GM10847 (cell line): ENCODE data around the gene OR7G1.

ENCODE experiments used
- POLR2A ChIP-seq: IDR thresholded peaks from 2 replicates; pipeline ENCODE4 v1.6.1; 2011; ENCODE audit not compliant: insufficient read length; ENCODE audit errors: extremely low read depth

Gene OR7G1

DNA sequence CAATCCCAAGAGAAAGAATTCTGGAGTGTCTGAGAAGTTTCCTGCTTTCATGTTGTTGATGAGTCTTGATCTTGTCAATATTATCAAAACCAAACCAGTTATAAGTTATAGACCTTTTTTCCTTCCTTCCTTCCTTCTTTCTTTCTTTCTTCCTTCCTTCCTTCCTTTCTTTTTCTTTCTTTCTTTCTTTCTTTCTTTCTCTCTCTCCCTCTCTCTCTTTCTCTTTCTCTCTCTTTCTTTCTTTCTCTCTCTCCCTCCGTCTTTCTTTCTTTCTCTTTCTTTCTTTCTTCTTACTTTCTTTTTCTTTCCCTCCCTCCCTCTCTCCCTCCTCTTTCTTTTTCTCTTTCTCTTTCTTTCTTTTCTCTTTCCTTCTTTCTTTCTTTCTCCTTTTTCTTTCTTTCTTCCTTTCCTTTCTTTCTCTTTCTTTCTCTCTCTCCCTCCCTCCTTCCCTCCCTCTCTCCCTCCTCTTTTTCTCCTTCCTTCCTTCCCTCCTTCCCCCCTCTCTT lies 11.4 kb upstream of the OR7G1 start, which contains the start of gene OR7G3:
TSS of gene OR7G3 (minus strand) at position 51 of the 506 bp plus-strand sequence. CDS start at position 51, 0 bp downstream.
- TF ChIP-seq POLR2A, result no peak

- no peak for TF ChIP-seq POLR2A
These were observed 984 bp upstream of the OR7G1 start for GRCh38 chr19:9116547-9116946.

DNA sequence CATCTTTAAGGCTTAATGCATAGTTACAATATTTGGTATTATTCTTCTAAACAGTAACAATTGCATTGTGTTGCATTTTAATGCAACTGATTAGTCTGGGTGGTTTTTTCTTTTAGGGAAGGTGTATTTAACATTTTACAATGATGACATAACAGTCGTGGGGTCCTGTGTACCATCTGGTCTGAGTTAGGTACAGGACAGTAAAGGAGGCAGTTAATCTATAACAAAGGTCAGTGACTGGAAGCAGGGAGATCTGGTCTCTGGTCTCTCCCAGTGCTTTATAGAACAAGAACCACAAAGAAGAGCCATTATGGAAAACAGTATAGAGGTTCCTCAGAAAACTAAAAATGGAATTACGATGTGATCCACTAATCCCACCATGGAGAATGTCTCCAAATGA lies 5.6 kb downstream of the OR7G1 start:
- TF ChIP-seq POLR2A, result no peak

- TF ChIP-seq POLR2A, result no peak
These were observed 8.2 kb downstream of the OR7G1 start, which contains the start of gene OR7G2 for GRCh38 chr19:9107375-9107774. Gene OR7G2 (minus strand): TSS chr19:9107475. CDS start chr19:9103243, 4,232 bp downstream.

GRCh38 chr19:9086761-9087160 lies 28.8 kb downstream of the OR7G1 start, which contains the start of gene OR1M1:
Gene OR1M1 (plus strand): TSS chr19:9087061. CDS start chr19:9093245, 6,184 bp downstream.
- TF ChIP-seq POLR2A, result no peak

GRCh38 chr19:9078651-9079050 lies 36.9 kb downstream of the OR7G1 start:
- no peak for TF ChIP-seq POLR2A

DNA sequence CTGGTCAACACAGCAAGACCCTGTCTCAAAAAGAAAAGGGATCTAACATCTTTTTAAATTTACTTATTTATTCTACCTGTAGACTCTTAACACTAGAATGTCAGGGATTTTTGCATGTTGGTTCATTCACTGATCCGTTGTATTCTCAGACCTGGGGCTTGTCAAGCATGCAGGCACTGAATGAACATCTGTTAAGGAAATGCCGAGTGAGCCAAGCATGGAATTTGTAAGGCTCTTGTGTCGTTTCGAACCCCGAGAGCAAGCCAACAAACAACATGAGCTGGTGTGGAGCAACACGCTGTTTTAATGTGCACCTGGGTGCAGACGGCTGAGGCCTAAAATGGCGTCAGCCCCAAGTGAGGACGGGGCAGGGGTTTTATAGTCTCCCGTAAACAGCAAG lies 38.7 kb downstream of the OR7G1 start:
- no peak for TF ChIP-seq POLR2A

- TF ChIP-seq POLR2A, result no peak
These were observed 40.3 kb downstream of the OR7G1 start for GRCh38 chr19:9075064-9075949.

DNA sequence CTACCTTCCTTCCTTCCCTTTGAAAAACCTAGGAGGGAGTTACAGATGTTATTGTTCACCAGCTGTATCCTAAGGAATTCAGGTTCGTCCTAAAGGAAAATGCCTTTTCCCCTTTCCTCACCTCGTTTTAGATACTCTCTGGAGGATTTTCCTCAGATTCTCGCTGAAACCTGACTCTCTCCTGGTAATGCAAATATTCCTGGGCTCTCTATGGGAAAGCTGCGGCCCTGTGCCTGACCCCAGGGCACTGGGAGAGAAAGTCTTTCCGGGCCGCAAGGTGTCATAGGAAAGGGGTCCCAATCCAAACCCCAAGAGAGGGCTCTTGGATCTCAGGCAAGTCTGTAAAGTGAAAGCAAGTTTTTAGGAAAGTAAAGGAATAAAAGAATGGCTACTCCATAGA lies 41.8 kb downstream of the OR7G1 start:
- no peak for TF ChIP-seq POLR2A

DNA sequence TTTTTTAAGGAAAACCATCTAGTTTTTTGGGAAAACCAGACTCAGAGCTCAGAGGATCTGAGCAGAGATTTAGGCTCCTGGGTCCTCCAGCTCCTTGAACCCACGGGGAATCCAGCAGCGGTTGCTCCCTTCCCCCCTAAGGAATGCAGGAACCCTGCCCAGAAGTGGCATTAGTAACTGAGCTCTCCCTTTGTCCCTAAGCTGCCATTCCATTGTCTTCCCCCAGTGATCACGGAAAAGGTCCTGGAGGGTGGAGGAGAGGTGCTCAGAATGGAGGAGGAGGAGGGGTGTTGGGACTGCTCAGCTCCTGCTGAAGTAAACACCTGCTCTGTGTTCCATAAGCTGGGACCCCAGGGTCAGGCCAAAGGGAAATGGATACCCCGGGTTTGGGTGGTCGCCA lies 45.5 kb downstream of the OR7G1 start:
- TF ChIP-seq POLR2A, result no peak

DNA sequence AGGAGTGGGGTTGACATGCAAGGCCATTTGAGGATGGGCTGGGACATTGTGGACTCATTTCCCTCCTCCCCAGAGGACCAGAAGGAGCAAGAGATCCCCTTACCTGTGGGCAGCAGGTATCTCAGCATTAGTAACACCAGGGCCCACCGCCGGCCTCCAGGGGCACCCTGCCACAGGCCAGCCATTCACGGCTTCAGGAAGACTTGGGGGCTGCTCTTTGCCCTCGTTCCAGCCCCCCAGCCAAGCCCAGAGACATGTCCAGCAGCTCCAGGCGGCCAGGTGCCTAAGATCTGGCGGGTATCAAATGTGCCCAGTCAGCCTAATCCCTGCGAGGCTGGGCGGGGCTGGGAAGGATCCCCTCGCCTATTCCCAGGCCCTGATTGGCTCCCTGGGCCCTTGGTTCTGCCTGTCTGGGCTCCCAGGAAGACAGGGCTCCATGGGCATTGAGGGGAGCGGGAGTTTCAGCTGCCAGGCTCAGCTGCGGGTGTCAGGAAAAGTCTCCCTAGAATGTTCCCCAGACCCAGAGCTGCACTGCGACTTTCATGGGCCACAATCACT lies 50.0 kb downstream of the OR7G1 start:
- no peak for TF ChIP-seq POLR2A
